Sigmoid colon (tissue), 7 donors: ENCODE measurements around the gene HBS1L. TPM values are rescaled to one million over a fixed set of nuclear protein-coding genes. Genes with fewer than 3 reads are reported as not detected.

Experiments
- DNase-seq: peaks from one replicate; pipeline ENCODE4 v3.0.0-alpha.2; 2019
- H3K27ac ChIP-seq, 4 donors: fragments of 200-600 bp; sonication (generic); one replicate each; pipeline ENCODE4 v1.5.1; 2016 to 2019; ENCODE audit warnings: mild to moderate bottlenecking in 1 of 4
- H3K27me3 ChIP-seq, 3 donors: fragments of 200-600 bp; sonication (generic); one replicate each; pipeline ENCODE4 v1.5.1; 2019; ENCODE audit warnings: mild to moderate bottlenecking in 1 of 3
- H3K36me3 ChIP-seq, 4 donors: fragments of 200-600 bp; sonication (generic); one replicate each; pipeline ENCODE4 v1.5.1; 2016 to 2019
- H3K4me1 ChIP-seq, 4 donors: fragments of 200-600 bp; sonication (generic); one replicate each; pipeline ENCODE4 v1.5.1; 2017 to 2019
- H3K4me3 ChIP-seq, 4 donors: fragments of 200-600 bp; sonication (generic); one replicate each; pipeline ENCODE4 v1.5.1; 2017 to 2019; ENCODE audit warnings: mild to moderate bottlenecking in 2 of 4, moderate library complexity in 1 of 4
- H3K9me3 ChIP-seq, 4 donors: fragments of 200-600 bp in 3 of 4; sonication (generic) in 3 of 4; one replicate each; pipeline versions ENCODE4 v1.5.1 to v1.6.1; 2013 to 2019
- CTCF ChIP-seq, 4 experiments: fragments of 450-650 bp in 3 of 4; fragments of 200-600 bp in 1 of 4; IDR thresholded peaks; one replicate each; pipeline ENCODE4 v1.5.1; 2016 to 2019; ENCODE audit warnings: antibody characterized with exemption in 4 of 4, mild to moderate bottlenecking in 3 of 4, moderate library complexity in 2 of 4
- EP300 ChIP-seq, 4 donors: sonication (generic); formaldehyde crosslinking; IDR thresholded peaks; one replicate each; pipeline ENCODE4 v1.6.1; 2017; ENCODE audit warnings: antibody characterized with exemption in 4 of 4
- POLR2A ChIP-seq, 2 donors: fragments of 450-650 bp; IDR thresholded peaks; one replicate each; pipeline ENCODE4 v1.6.1; 2016; ENCODE audit warnings: antibody characterized with exemption in 2 of 2, mild to moderate bottlenecking in 2 of 2, moderate library complexity in 2 of 2
- POLR2AphosphoS5 ChIP-seq, 4 donors: sonication (generic); formaldehyde crosslinking; IDR thresholded peaks; one replicate each; pipeline ENCODE4 v1.6.1; 2017; ENCODE audit warnings: antibody characterized with exemption in 4 of 4
- WGBS, 2 donors: extraction: QIAGEN DNeasy Blood & Tissue Kit; methylation state at CpG; one replicate each; pipeline ENCODE4 v1.1.7; 2013; 5-methylcytosine and 5-hydroxymethylcytosine counted together
- intact Hi-C: fragments of 100-400 bp; cut with DNase I; formaldehyde crosslinking; loops from one replicate; pipeline ENCODE4 v1.15.1; 2023
- polyA plus RNA-seq, 3 donors: library from polyadenylated mRNA; stranded (reverse); fragments of 200-250 nt; gene quantifications; one replicate each; pipeline ENCODE4 v1.2.3, GENCODE V29; 2013
- total RNA-seq, 4 donors: library from RNA; depleted of rRNA; stranded (reverse); fragments of >200 nt; gene quantifications; one replicate each; pipeline ENCODE4 v1.1.0, GENCODE V29; 2016
- donor health status: healthy with polysubstance abuse.
- donor health status: Bipolar disorder and iron deficiency.
- donor health status: healthy.

The HBS1L gene
- total and polyA plus RNA-seq, 7 donors, result 14.4 to 61.9 (median 37.1) TPM

GRCh38 chr6:135087403-135087802, 32.8 kb upstream of the HBS1L start:
- DNase-seq, result no peak
- TF ChIP-seq CTCF (IDR thresholded peaks at IDR 0.05) (no peak), EP300 (IDR thresholded peaks at IDR 0.05) (no peak), POLR2A (IDR thresholded peaks at IDR 0.05) (no peak), POLR2AphosphoS5 (IDR thresholded peaks at IDR 0.05) (no peak)
- 72 to 88% methylated on average over 3 of the region's 3 CpGs for WGBS, 2 donors
- H3K36me3 ChIP-seq, result no peaks in the 10 kb centered on the region
- no peak overlapping the region for H3K27ac ChIP-seq
- H3K4me3 ChIP-seq, result no peak overlapping the region
- H3K9me3 ChIP-seq, result peaks cover 0 to 1% (median 0%) of the 10 kb centered on the region in 4 donors
- no peaks in the 10 kb centered on the region for H3K4me1 ChIP-seq
- intact Hi-C loops, result no loop called here
- no peaks in the 10 kb centered on the region for H3K27me3 ChIP-seq

GRCh38 chr6:135086414-135086764, 31.8 kb upstream of the HBS1L start:
- H3K4me1 ChIP-seq, result no peaks in the 10 kb centered on the region
- DNase-seq, result no peak
- no peak for TF ChIP-seq CTCF (IDR thresholded peaks at IDR 0.05)
- TF ChIP-seq POLR2AphosphoS5 (IDR thresholded peaks at IDR 0.05), result no peak
- TF ChIP-seq POLR2A (IDR thresholded peaks at IDR 0.05), result no peak
- no peak overlapping the region for H3K27ac ChIP-seq
- no peak overlapping the region for H3K4me3 ChIP-seq
- H3K36me3 ChIP-seq, result no peaks in the 10 kb centered on the region
- peaks cover 0 to 3% (median under 1%) of the 10 kb centered on the region in 4 donors for H3K9me3 ChIP-seq
- 24 to 60% methylated on average over 5 of the region's 5 CpGs for WGBS, 2 donors
- H3K27me3 ChIP-seq, result no peaks in the 10 kb centered on the region
- intact Hi-C loops, result no loop called here

- Histone ChIP-seq H3K36me3 (no peaks in the 10 kb centered on the region), H3K4me1 (no peaks in the 10 kb centered on the region), H3K27ac (no peak overlapping the region), H3K4me3 (no peak overlapping the region), H3K27me3 (no peaks in the 10 kb centered on the region), H3K9me3 (peaks cover 0 to 3% (median 1%) of the 10 kb centered on the region in 4 donors)
- TF ChIP-seq EP300 (IDR thresholded peaks at IDR 0.05) (no peak), CTCF (IDR thresholded peaks at IDR 0.05) (no peak), POLR2AphosphoS5 (IDR thresholded peaks at IDR 0.05) (no peak), POLR2A (IDR thresholded peaks at IDR 0.05) (no peak)
- intact Hi-C loops, result no loop called here
- 85 to 95% methylated on average over 1 of the region's 1 CpG for WGBS, 2 donors
- no peak for DNase-seq
These were observed 31.2 kb upstream of the HBS1L start for GRCh38 chr6:135085700-135086413.

GRCh38 chr6:135084916-135085269, 30.3 kb upstream of the HBS1L start:
- WGBS, 2 donors, result 95 to 98% methylated on average over 1 of the region's 1 CpG
- DNase-seq, result no peak
- TF ChIP-seq CTCF (IDR thresholded peaks at IDR 0.05), result no peak
- TF ChIP-seq POLR2AphosphoS5 (IDR thresholded peaks at IDR 0.05), result no peak
- no peak for TF ChIP-seq EP300 (IDR thresholded peaks at IDR 0.05)
- TF ChIP-seq POLR2A (IDR thresholded peaks at IDR 0.05), result no peak

More at GRCh38 chr6:135084916-135085269, 30.3 kb upstream of the HBS1L start:
- Histone ChIP-seq H3K27ac (no peak overlapping the region), H3K4me1 (no peaks in the 10 kb centered on the region), H3K4me3 (no peak overlapping the region), H3K27me3 (no peaks in the 10 kb centered on the region), H3K36me3 (no peaks in the 10 kb centered on the region), H3K9me3 (peaks cover 0 to 3% (median 1%) of the 10 kb centered on the region in 4 donors)
- intact Hi-C loops, result no loop called here
